Motor neuron (in vitro differentiated cells): ENCODE data around the gene ARSJ. TPM values are rescaled to one million over a fixed set of nuclear protein-coding genes. Genes with fewer than 3 reads are reported as not detected.
"Not testable (repeated sequence)": the region's sequence is repeated elsewhere in the genome, so short reads cannot be mapped to it uniquely, and the experiment has no call there.

Experiments
- ATAC-seq, 8 experiments: fragments of 200-7000 bp; cut with Tn5 transposase; replicated peaks in 6 of 8; 2 replicates each; pipeline ENCODE4 v1.8.0; 2021; ENCODE audit warnings: mild to moderate bottlenecking in 8 of 8, moderate library complexity in 8 of 8
- H3K27ac ChIP-seq, 2 donors: fragments of 250-450 bp; sonication (Bioruptor Pico); 2 replicates each; pipeline ENCODE4 v1.9.0; 2021; ENCODE audit warnings: antibody characterized with exemption in 2 of 2, mild to moderate bottlenecking in 2 of 2, moderate library complexity in 1 of 2
- H3K4me1 ChIP-seq, 2 donors: fragments of 250-450 bp; sonication (Bioruptor Pico); replicated peaks in 1 of 2; 2 replicates each; pipeline ENCODE4 v1.6.1; 2021; ENCODE audit warnings: antibody characterized with exemption in 2 of 2, mild to moderate bottlenecking in 2 of 2, moderate library complexity in 1 of 2
- H3K4me3 ChIP-seq, 5 donors: fragments of 250-450 bp; sonication (Bioruptor Pico); 2 replicates each; pipeline ENCODE4 v1.9.0; 2021; ENCODE audit warnings: antibody characterized with exemption in 5 of 5, mild to moderate bottlenecking in 5 of 5, moderate library complexity in 4 of 5
- WGBS, 10 experiments: fragments of 450-650 bp; shearing (Covaris generic); methylation state at CpG; one replicate each; pipeline ENCODE4 v1.0.0; 2022; 5-methylcytosine and 5-hydroxymethylcytosine counted together
- in situ Hi-C, 9 experiments: fragments of 400-800 bp; cut with MboI; loops; one replicate each; pipeline ENCODE4 v1.15.0; 2021; ENCODE audit warnings: low sequenced_read_pairs in 9 of 9, low pct_unique_long_range_greater_than_20kb in 2 of 9; ENCODE audit not compliant: unreplicated experiment in 9 of 9
- total RNA-seq, 8 experiments: library from RNA; unstranded; fragments of 300-600 nt; gene quantifications; 2 replicates each; pipeline versions ENCODE4 v1.2.3 to v1.2.4, GENCODE V29; 2022

The ARSJ gene
- total RNA-seq, 8 experiments from 2014 or later = 0.13 to 23.3 (median 2.0) TPM

DNA sequence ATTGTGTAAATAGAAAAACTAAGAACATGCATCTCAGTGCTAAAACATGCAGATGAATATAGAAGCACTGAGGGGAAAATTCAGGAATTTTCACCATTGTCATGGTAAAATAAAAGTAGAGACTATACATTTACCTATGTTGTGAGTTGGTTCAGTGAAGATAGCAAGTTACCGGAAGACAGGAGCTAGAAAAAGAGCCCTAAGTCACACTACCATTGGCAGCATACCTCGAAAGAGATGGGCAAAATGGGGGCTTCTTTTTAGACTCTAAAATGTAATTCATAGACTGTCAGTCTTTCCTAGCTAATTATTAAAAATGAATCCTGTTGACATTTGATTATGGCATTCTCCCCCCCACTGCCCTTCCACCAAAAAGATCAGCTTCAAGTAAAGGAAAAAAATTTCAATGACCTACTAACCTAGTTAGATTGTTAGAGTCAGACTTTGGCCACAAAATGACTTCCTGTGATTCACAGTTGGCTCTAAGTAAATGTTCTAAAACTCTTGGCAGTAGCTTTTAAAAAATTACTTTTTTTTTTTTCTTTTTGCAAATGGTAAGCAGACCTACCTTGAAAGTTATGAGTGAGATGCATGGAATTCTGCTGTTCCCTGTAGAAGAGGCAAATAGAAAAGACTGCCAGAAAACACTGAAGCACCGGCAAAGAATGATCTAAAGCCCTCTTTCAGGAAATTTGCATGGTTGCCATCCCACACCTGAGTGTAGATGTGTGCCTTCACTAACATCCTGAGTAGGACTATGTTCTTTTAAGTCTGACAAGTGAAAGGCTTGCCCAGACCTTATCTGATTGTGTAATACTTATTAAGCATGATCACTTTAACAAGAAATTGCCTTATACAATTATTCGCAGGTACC, 26.4 kb upstream of the ARSJ start:
- Histone ChIP-seq H3K27ac (no peak overlapping the region), H3K4me1 (no peaks in the 10 kb centered on the region), H3K4me3 (no peak overlapping the region)
- ATAC-seq = no peak
- in situ Hi-C loops = no loop called here
- 61 to 100% (median 90%) methylated on average over 2 to 4 of the region's 4 CpGs for WGBS, 10 experiments

DNA sequence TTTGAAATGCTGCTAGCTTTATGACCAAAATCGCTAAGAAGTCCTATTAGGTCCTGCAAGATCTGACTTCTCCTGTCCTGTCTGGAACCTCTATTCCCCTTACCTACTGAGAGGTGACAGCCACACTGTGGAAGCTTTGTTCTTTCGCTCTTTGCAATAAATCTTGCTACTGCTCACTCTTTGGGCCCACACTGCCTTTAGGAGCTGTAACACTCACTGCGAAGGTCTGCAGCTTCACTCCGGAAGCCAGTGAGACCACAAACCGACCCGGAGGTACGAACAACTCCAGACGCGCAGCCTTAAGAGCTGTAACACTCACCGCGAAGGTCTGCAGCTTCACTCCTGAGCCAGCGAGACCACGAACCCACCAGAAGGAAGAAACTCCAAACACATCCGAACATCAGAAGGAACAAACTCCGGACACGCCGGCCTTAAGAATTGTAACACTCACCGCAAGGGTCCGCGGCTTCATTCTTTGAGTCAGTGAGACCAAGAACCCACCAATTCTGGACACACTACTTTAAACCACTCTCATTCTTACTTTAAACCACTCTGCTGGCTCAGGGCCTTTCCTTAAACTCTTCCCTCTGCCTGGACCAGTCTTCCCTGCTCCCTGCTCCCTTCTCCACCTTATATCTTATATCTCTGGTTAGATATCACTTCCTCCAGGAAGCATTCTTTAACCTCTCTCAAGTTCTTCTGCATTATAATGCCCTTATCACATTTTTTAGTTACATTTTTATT, 25.2 kb upstream of the ARSJ start:
- H3K4me1 ChIP-seq, in situ Hi-C loops, H3K27ac ChIP-seq, ATAC-seq, H3K4me3 ChIP-seq: not testable (repeated sequence)
- WGBS, 10 experiments = 84 to 100% (median 93%) methylated on average over 2 to 16 of the region's 20 CpGs; no CpG with 5 or more reads in 2 of the 10 experiments

DNA sequence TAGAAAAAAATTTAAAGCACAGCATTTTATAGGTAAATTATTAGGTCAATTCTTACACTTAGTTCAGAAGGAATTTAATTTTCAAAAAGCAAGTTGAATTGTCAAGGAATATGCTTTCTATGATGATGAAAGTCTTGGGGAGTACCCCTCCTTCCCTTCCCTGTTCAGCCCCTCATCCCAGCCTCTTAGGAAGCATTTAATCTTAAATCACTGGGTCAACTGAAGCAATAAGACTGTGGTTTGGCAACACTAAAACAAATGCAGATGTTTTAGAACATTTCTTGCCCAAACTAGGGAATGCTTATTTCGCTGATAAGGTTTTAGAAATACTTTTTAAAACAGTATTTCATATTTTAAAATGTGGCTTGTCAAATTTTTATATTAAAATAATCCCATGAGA, 19.1 kb upstream of the ARSJ start:
- Histone ChIP-seq H3K4me1 (no peaks in the 10 kb centered on the region), H3K4me3 (no peak overlapping the region), H3K27ac (no peak overlapping the region)
- in situ Hi-C loops = no loop called here
- WGBS, 10 experiments = 33 to 100% (median 80%) methylated on average over 1 of the region's 1 CpG; no CpG with 5 or more reads in 1 of the 10 experiments
- ATAC-seq = no peak

DNA sequence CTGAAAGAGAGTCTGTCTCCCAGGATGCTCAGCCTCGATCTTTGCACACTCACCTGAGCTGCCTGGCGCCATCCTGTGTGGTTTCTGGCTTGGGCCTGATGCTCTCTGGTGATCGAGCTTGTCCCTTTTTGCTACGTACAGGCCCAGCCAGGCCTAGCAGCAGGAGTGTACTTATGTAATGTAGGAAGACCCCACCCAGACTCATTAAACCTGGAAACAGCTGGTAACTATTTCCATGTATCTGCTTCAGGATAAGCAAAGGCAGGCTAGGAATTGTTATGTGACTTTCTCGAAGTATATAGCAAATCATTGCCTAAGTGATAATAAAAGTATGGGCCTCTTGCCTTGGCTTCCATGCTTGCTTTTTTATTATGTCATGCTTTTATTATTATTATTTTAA, 18.6 kb upstream of the ARSJ start:
- H3K4me1 ChIP-seq = no peaks in the 10 kb centered on the region
- H3K4me3 ChIP-seq = no peak overlapping the region
- peak in 2 of 8 experiments; percentile 60 to 66 for ATAC-seq
- in situ Hi-C loops = no loop called here
- no peak overlapping the region for H3K27ac ChIP-seq
- 60 to 92% (median 76%) methylated on average over 2 to 5 of the region's 5 CpGs; no CpG with 5 or more reads in 3 of the 10 experiments for WGBS, 10 experiments

DNA sequence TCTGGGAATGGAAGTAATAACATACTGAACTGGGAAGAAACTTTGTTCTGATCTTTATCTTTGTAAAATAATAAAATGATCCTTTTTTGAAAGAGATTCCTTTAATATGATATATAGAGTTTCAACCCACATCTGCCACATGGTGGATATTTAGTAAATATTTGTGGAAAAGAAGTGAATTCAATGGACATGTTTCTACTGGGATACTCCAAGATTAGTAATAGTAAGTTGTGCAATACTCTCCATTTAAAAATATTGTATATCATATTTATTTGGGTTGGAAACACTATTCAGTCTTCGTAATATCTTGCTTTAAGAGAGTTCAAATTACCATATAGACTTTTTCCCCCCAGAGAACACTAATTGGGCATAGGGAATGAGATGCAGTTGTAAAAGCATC, 17.8 kb upstream of the ARSJ start:
- H3K4me3 ChIP-seq = no peak overlapping the region
- ATAC-seq = no peak
- in situ Hi-C loops = no loop called here
- no peaks in the 10 kb centered on the region for H3K4me1 ChIP-seq
- no peak overlapping the region for H3K27ac ChIP-seq
- 88 to 100% (median 95%) methylated on average over 1 of the region's 1 CpG; no CpG with 5 or more reads in 4 of the 10 experiments for WGBS, 10 experiments

DNA sequence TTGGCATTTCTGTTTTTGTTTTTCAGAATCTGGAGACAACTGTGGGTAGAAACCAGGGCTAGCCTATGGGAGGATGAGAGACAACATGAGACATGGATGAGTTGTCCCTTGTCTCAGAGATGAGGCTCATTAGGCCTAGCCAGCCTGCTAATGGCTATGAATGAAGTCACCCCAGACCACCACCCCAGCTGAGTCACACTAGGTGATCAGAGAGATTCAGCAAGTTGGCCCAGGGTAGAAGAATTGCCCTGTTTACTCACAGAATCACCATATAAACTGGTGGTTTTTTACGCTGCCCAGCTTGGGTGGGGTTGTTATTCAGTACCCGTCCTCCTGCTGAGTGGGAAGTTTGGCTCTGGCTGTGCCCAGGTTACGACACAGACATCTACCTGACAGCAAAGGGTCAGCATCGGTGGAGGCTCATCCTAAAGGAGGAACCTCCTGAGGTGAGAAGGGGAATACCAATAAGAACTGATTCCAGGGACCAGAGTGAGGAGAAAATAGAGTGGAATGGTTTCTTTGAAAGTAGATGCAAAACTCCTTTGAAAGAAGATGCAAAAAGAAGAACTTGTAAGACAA, 17.2 kb upstream of the ARSJ start:
- 29 to 80% (median 57%) methylated on average over 1 to 3 of the region's 4 CpGs; no CpG with 5 or more reads in 3 of the 10 experiments for WGBS, 10 experiments
- no peaks in the 10 kb centered on the region for H3K4me1 ChIP-seq
- in situ Hi-C loops = no loop called here
- H3K27ac ChIP-seq = no peak overlapping the region
- peak in 4 of 8 experiments; percentile 45 to 66 (median 54) for ATAC-seq
- no peak overlapping the region for H3K4me3 ChIP-seq

DNA sequence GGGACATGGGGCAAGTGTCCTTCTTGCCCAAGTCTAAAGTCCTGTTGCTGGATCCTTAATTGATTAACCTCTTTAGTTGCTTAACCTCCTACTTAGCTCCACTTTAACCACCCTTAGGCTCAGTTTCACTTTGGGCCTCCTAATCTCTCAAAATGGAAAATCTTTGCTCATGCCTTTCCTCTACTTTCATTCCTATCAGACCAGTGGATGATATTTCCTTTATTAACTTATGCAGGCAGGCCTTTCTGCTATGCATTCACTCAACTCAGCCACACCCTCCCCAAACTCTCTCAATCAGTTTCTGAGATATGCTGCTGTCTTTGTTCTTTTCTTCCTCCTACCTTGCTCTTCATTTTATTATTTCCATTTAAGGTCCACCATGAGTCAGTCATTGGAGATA, 14.4 kb upstream of the ARSJ start:
- H3K4me1 ChIP-seq = no peaks in the 10 kb centered on the region
- peak in 2 of 8 experiments; percentile 61 to 67 for ATAC-seq
- no peak overlapping the region for H3K27ac ChIP-seq
- H3K4me3 ChIP-seq = no peak overlapping the region
- in situ Hi-C loops = no loop called here

DNA sequence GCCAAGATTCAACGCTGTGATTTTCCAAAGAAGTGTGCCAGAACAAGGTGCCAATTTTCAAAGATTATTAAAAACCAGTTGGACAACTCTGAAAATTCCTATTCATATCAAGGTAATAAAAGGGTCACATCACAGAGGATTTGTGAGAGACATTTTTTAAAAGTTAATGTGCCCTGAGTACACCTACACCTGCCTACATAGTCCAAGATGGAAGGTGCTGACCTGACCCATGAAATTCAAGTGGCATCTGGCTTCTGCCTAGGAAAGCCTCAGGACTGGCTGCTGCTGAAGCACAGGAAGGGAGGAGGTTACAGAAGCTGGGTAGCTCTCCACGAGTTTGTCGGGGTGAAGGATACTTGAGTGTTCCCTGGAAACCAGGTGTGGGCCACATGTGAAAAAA, 11.4 kb upstream of the ARSJ start:
- H3K27ac ChIP-seq = no peak overlapping the region
- no peak for ATAC-seq
- no peaks in the 10 kb centered on the region for H3K4me1 ChIP-seq
- 29 to 100% (median 80%) methylated on average over 1 to 3 of the region's 3 CpGs; no CpG with 5 or more reads in 2 of the 10 experiments for WGBS, 10 experiments
- H3K4me3 ChIP-seq = no peak overlapping the region
- in situ Hi-C loops = no loop called here

DNA sequence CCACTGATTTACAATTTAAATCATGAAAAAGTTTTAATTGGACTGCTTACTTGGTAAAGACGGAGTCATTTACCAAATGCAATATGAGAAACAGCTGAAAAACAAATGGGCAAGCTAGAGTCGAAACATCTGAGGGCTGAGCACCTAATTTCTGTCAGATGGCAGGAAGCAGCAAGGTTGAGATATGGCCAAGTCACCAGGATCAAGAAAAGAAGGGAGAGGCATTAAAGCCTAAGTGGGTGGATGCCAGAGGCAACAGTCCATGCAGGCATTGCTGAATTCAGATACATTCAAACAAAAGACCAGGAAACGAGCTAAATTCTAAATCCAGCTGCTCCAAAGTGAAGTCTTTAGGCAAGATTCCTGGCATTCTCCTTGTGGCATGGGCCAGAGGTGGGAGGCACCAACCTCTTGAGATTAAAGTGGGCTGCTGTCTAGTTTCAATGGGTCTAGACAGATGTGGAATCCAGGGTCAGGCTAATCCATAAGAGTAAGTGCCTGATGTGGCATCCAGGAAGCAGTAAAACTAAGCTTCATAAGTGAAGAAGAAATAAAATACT, 8.0 kb upstream of the ARSJ start:
- ATAC-seq = peak in 3 of 8 experiments; percentile 72 to 92 (median 81)
- WGBS, 10 experiments = 0 to 100% (median 83%) methylated on average over 1 to 3 of the region's 3 CpGs
- in situ Hi-C loops = no loop called here
- no peaks in the 10 kb centered on the region for H3K4me1 ChIP-seq
- no peak overlapping the region for H3K27ac ChIP-seq
- no peak overlapping the region for H3K4me3 ChIP-seq

DNA sequence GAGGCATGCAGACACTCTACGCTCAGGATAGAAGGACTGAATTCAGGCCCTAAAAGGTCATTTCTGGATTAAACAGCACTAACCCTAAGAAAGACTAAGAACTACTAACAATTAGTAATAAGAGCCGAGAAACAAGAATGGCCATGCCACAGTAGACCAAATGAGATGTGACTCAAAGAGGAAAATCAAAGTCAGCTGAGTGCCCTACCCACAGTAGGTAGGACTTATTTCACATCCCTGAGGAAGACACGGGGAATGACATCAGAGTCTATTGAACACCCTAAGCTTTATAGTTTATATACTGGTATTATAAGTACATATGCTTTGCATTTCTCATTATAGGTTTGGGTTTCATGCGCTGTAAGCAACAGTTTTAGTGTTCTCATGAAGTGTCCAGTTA, 2.7 kb upstream of the ARSJ start:
- no peak for ATAC-seq
- H3K27ac ChIP-seq = no peak overlapping the region
- no peaks in the 10 kb centered on the region for H3K4me1 ChIP-seq
- no peak overlapping the region for H3K4me3 ChIP-seq
- in situ Hi-C loops = no loop called here
- 85 to 100% (median 98%) methylated on average over 2 to 4 of the region's 4 CpGs; no CpG with 5 or more reads in 2 of the 10 experiments for WGBS, 10 experiments

DNA sequence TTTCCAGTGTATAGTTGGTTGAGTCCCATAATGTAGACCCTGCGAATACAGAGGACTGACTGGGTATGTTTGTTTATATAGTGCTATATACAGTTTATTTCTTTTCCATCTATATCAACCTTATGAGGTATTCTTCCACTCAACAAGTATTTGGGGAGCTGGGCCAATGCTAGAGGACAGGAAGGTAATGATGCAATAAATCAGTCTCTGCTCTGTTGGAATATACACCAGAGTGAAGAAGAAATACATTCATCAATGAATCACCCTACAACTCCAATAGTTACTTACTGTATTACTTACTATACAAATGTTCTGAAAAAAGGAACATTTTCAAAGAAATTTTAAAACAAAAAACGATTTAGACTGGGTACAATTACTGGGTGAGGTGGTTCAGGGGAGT, 2.1 kb upstream of the ARSJ start:
- Histone ChIP-seq H3K27ac (no peak overlapping the region), H3K4me1 (no peaks in the 10 kb centered on the region), H3K4me3 (no peak overlapping the region)
- in situ Hi-C loops = no loop called here
- WGBS, 10 experiments = 50 to 100% (median 82%) methylated on average over 1 to 2 of the region's 2 CpGs; no CpG with 5 or more reads in 1 of the 10 experiments
- no peak for ATAC-seq

DNA sequence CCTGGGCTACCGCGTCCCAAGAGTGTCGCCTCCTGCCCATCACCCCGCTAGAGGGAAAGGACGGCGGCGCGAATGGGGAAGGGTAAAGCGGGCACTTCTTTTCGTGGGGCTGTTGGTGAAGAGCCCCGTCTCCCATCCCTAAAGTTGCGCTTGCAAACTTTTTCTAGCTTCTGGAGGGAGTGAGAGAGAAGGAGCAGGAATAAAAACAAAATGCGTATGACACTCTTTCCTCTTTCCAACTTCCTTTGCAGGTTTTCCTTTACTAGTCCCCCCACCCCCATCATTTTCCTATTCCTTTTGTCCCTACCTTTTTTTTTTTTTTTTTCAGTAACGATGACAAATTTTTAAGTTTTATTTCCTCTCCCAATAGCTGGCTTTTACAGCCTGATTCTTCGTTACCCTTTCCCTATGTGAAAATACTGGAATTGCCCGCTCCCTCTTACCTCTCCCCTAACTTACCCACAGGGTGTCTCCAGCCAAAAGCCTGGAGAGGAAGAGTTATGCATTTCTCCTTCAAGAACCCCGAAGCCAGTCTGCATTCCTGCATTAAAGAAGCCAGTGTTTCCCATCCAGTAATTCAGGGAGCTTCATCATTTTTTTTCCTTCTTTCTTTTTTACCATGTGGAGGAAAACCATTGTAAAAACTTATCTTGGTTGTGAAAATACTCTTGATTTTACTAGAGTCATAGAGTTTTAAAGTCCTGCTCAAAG, 613 bp upstream of the ARSJ start:
- H3K27ac ChIP-seq = no peak overlapping the region
- 1 to 18% (median 8%) methylated on average over 4 to 16 of the region's 17 CpGs for WGBS, 10 experiments
- no peaks in the 10 kb centered on the region for H3K4me1 ChIP-seq
- in situ Hi-C loops = no loop called here
- peak in 3 of 8 experiments; percentile 7 to 17 (median 10) for ATAC-seq
- peak overlapping the region; percentile 37 to 48 (median 41) for H3K4me3 ChIP-seq
